OCI-LY3 (cell line): ENCODE results near the gene FAM131A.

ENCODE experiments used
- CTCF ChIP-seq: fragments of 200-600, 300-600 bp; sonication (generic); IDR thresholded peaks from 2 replicates; pipeline ENCODE4 v1.5.1; 2014; ENCODE audit warnings: antibody characterized with exemption, low read length, low read depth
- EZH2phosphoT487 ChIP-seq: fragments of 200-600 bp; shearing (Covaris generic); IDR thresholded peaks from 2 replicates; pipeline ENCODE4 v1.6.1; 2018; ENCODE audit warnings: antibody characterized with exemption, mixed run types, low read depth

GRCh38 chr3:184373422-184373821 lies 36.0 kb downstream of the FAM131A start:
- TF ChIP-seq CTCF = no peak
- no peak for TF ChIP-seq EZH2phosphoT487
